Uterus (tissue), 4 donors: Measurements from ENCODE around the gene DNAH8. TPM values are rescaled to one million over a fixed set of nuclear protein-coding genes. Genes with fewer than 3 reads are reported as not detected.

ENCODE experiments used
- DNase-seq, 2 donors: peaks; one replicate each; pipeline ENCODE4 v3.0.0-alpha.2; 2019 to 2020
- H3K27ac ChIP-seq, 2 donors: fragments of 200-600 bp; sonication (generic); 1 replicate in 1 of 2; 2 replicates in 1 of 2; pipeline ENCODE4 v1.5.1; 2016 to 2018
- H3K27me3 ChIP-seq, 2 donors: fragments of 200-600 bp; sonication (generic); one replicate each; pipeline ENCODE4 v1.5.1; 2018 to 2019; ENCODE audit warnings: control low read depth in 1 of 2
- H3K36me3 ChIP-seq, 2 donors: fragments of 200-600 bp; sonication (generic); one replicate each; pipeline ENCODE4 v1.5.1; 2019; ENCODE audit warnings: control low read depth in 1 of 2
- H3K4me1 ChIP-seq, 2 donors: fragments of 200-600 bp; sonication (generic); one replicate each; pipeline ENCODE4 v1.5.1; 2018 to 2019; ENCODE audit warnings: control low read depth in 1 of 2
- H3K4me3 ChIP-seq, 2 donors: fragments of 200-600 bp; sonication (generic); 1 replicate in 1 of 2; 2 replicates in 1 of 2; pipeline ENCODE4 v1.5.1; 2018 to 2019; ENCODE audit warnings: mild to moderate bottlenecking in 1 of 2
- H3K9me3 ChIP-seq, 2 donors: fragments of 200-600 bp; sonication (generic); one replicate each; pipeline ENCODE4 v1.5.1; 2019; ENCODE audit warnings: control low read depth in 1 of 2
- CTCF ChIP-seq, 4 experiments: fragments of 200-600 bp in 2 of 4; fragments of 450-650 bp in 2 of 4; sonication (generic) in 2 of 4; IDR thresholded peaks; one replicate each; pipeline ENCODE4 v1.5.1; 2016 to 2019; ENCODE audit warnings: antibody characterized with exemption in 4 of 4, mild to moderate bottlenecking in 2 of 4, moderate library complexity in 1 of 4
- POLR2A ChIP-seq, 2 donors: fragments of 450-650 bp; IDR thresholded peaks; one replicate each; pipeline ENCODE4 v1.6.1; 2016; ENCODE audit warnings: antibody characterized with exemption in 2 of 2, mild to moderate bottlenecking in 1 of 2, moderate library complexity in 1 of 2
- intact Hi-C: fragments of 100-400 bp; cut with DNase I; formaldehyde crosslinking; loops from one replicate; pipeline ENCODE4 v1.15.1; 2023; ENCODE audit warnings: low total_unique reads
- total RNA-seq, 4 donors: library from RNA; depleted of rRNA in 3 of 4; stranded (reverse); fragments of >200 nt in 3 of 4; gene quantifications; one replicate each; pipeline versions ENCODE4 v1.1.0 to v1.2.4, GENCODE V29; 2014 to 2023
- donor health status: DM: yes; HTN: yes; CAD: no.

DNAH8 gene
- total RNA-seq, 4 donors from 2014 or later, result 0.03 to 0.69 TPM; not detected in 2

DNA sequence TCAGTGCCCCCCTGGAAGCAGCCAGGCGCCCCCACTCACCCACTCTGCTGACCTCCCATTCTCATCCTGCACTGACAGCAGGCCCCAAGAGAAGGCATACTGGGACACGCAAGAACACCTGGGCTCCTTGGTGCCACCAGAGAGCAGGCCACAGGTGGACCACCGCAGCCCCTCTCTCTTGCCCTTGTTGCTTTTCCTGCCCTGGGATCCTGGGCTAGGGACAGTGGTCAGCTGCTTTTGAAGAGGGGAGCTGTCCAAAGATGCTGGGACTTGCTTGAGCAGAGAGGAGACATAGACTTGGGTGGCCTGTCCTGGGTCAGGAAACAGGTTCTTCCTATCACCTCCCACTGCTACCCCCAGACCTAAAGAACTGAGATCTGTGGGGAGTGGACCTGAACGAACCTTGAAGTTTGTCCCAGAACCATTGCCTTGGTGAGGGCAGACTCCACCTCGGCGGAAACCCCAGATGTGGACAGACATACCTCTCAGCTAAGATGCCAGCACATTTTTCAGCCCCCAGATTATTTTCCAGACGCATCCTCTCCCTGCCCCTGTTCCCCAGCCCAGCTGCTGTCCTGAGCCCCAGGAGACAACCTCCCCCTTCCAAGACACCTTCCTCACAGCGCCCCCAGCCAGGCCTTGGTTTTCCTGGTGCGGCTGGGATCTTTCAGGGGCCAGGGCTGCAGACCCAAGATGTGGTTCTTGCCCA lies 334.6 kb downstream of the DNAH8 start:
- intact Hi-C loops, result no loop called here
- no peak for DNase-seq
- peaks cover 0 to 4% of the 10 kb centered on the region in 2 donors for H3K27me3 ChIP-seq

GRCh38 chr6:39050453-39051112 lies 335.5 kb downstream of the DNAH8 start:
- Histone ChIP-seq H3K36me3 (no peaks in the 10 kb centered on the region), H3K27ac (no peak overlapping the region), H3K27me3 (peaks cover 0 to 4% of the 10 kb centered on the region in 2 donors), H3K4me3 (no peak overlapping the region), H3K4me1 (no peaks in the 10 kb centered on the region), H3K9me3 (no peaks in the 10 kb centered on the region)
- DNase-seq, result no peak
- TF ChIP-seq CTCF (IDR thresholded peaks at IDR 0.05), result no peak
- no peak for TF ChIP-seq POLR2A (IDR thresholded peaks at IDR 0.05)
- intact Hi-C loops, result no loop called here

More for the DNA sequence above, 334.6 kb downstream of the DNAH8 start:
- H3K9me3 ChIP-seq, result no peaks in the 10 kb centered on the region
- no peak overlapping the region for H3K4me3 ChIP-seq
- no peak overlapping the region for H3K27ac ChIP-seq
- no peaks in the 10 kb centered on the region for H3K4me1 ChIP-seq
- TF ChIP-seq CTCF (IDR thresholded peaks at IDR 0.05), result no peak
- TF ChIP-seq POLR2A (IDR thresholded peaks at IDR 0.05), result no peak
- no peaks in the 10 kb centered on the region for H3K36me3 ChIP-seq

DNA sequence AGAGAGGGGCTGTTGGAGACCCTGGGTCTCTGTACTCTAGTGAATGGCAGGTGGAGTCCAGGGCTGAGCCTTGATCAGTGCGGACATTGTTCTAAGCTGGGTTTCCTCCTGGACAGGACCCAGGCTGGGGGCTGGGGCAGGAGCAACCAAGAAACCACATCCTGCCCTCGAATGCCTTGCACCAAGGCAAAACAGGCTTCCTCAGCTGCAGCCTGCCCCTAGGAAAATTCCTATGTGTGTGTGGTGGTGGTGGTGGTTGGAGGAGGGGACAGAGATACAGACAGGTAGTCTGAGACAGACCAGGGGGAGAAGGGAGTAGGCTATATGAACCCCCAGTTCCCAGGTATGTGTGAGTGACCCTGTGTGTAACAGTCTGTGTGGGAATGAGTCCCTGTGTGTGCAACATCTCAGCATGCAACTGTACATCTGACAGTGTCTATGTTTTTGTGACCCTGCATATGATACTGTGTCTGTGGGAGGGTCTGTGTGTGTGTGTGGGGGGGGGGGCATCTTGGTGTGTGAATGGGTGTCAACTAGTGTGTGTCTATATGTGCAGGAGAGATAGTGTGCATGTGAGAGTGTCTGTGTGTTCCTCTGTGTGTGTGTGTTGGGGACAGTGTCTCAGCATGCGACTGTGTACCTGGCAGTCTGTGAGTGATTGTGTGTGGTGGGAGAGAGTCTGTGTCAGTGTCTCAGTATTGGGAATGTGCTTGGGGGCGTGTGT lies 336.4 kb downstream of the DNAH8 start:
- DNase-seq, result no peak
- H3K4me1 ChIP-seq, result no peaks in the 10 kb centered on the region
- intact Hi-C loops, result no loop called here
- H3K9me3 ChIP-seq, result no peaks in the 10 kb centered on the region
- no peak overlapping the region for H3K27ac ChIP-seq
- H3K27me3 ChIP-seq, result peaks cover 0 to 4% of the 10 kb centered on the region in 2 donors
- no peak overlapping the region for H3K4me3 ChIP-seq
- TF ChIP-seq CTCF (IDR thresholded peaks at IDR 0.05) (no peak), POLR2A (IDR thresholded peaks at IDR 0.05) (no peak)
- no peaks in the 10 kb centered on the region for H3K36me3 ChIP-seq

DNA sequence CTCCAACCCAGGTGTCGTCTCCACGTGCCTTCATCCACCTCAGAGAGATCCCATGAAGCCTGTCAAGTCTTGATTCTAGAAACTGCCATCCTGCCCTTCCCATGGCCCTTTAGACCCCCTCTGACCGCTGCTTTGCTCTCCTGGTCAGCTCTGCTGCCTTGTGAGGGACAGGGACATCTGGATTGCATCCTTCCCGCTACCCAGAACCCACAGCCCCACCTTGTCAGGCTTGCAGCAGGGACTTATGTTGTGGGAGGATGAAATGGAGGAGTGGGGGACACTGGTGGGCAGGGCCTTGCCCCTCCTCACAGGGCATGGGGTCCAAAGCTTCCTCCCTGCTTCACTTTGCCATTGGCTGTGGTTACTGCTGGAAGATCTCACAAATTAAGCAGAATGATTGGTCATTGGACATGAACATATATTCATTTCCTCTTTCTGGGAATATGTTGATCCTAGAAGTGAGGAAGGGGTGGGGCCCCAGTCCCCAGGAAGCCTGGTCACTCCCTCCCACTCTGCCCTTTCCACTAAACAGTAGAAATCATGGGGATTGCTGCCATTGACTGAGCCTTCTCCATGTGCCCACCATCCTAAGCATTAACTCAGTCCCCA lies 338.0 kb downstream of the DNAH8 start:
- no peaks in the 10 kb centered on the region for H3K36me3 ChIP-seq
- TF ChIP-seq POLR2A (IDR thresholded peaks at IDR 0.05) (no peak), CTCF (IDR thresholded peaks at IDR 0.05) (no peak)
- H3K27ac ChIP-seq, result no peak overlapping the region
- no peak overlapping the region for H3K4me3 ChIP-seq
- no peaks in the 10 kb centered on the region for H3K9me3 ChIP-seq
- intact Hi-C loops, result no loop called here
- no peak for DNase-seq
- no peaks in the 10 kb centered on the region for H3K4me1 ChIP-seq
- peaks cover 0 to 3% of the 10 kb centered on the region in 2 donors for H3K27me3 ChIP-seq
